ENCODE data around the gene SYTL1.

Gene SYTL1

GRCh38 chr1:27322569-27323240 is 19.1 kb upstream of the SYTL1 start:
- Histone ChIP-seq H3K27ac (replicated peaks) (peak overlapping the region; percentile 90), H3K27me3 (ENCODE audit: insufficient read depth, poor library complexity, severe bottlenecking) (no peaks in the 10 kb centered on the region), H3K4me3 (replicated peaks; ENCODE audit: insufficient read depth, low read length) (peak overlapping the region; percentile 85)
- DNase-seq (ENCODE audit: low read depth in 1 of 2, low spot score in 1 of 2) = peak in 1 of 2 experiments; percentile 10
- TF ChIP-seq, protein P1, sequence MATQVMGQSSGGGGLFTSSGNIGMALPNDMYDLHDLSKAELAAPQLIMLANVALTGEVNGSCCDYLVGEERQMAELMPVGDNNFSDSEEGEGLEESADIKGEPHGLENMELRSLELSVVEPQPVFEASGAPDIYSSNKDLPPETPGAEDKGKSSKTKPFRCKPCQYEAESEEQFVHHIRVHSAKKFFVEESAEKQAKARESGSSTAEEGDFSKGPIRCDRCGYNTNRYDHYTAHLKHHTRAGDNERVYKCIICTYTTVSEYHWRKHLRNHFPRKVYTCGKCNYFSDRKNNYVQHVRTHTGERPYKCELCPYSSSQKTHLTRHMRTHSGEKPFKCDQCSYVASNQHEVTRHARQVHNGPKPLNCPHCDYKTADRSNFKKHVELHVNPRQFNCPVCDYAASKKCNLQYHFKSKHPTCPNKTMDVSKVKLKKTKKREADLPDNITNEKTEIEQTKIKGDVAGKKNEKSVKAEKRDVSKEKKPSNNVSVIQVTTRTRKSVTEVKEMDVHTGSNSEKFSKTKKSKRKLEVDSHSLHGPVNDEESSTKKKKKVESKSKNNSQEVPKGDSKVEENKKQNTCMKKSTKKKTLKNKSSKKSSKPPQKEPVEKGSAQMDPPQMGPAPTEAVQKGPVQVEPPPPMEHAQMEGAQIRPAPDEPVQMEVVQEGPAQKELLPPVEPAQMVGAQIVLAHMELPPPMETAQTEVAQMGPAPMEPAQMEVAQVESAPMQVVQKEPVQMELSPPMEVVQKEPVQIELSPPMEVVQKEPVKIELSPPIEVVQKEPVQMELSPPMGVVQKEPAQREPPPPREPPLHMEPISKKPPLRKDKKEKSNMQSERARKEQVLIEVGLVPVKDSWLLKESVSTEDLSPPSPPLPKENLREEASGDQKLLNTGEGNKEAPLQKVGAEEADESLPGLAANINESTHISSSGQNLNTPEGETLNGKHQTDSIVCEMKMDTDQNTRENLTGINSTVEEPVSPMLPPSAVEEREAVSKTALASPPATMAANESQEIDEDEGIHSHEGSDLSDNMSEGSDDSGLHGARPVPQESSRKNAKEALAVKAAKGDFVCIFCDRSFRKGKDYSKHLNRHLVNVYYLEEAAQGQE (IDR thresholded peaks at IDR 0.05; ENCODE audit: insufficient replicate concordance, low read depth) = no peak
- TF ChIP-seq CTCF (IDR thresholded peaks at IDR 0.05; ENCODE audit: insufficient read depth, low read length) (no peak), GABPA (IDR thresholded peaks at IDR 0.05; ENCODE audit: low read depth) (no peak), SPI1 (IDR thresholded peaks at IDR 0.05; ENCODE audit: borderline replicate concordance, low read depth) (no peak), POLR2AphosphoS5 (IDR thresholded peaks at IDR 0.05; ENCODE audit: low read depth) (no peak)

DNA sequence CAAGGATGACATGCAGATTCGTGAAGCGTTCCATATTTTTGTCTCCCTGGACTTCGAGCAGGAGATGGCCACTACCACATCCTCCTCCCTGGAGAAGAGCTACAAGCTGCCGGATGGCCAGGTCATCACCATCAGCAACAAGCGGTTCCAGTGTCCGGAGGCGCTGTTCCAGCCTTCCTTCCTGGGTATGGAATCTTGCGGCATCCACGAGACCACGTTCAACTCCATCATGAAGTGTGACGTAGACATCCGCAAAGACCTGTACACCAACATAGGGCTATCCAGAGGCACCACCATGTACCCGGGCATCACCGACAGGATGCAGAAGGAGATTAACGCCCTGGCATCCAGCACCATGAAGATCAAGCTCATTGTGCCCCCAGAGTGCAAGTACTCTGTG is 16.5 kb upstream of the SYTL1 start:
- Histone ChIP-seq H3K4me3 (replicated peaks; ENCODE audit: insufficient read depth, low read length) (no peak overlapping the region), H3K27me3 (ENCODE audit: insufficient read depth, poor library complexity, severe bottlenecking) (no peaks in the 10 kb centered on the region), H3K27ac (replicated peaks) (no peak overlapping the region)
- no peak for DNase-seq (ENCODE audit: low read depth in 1 of 2, low spot score in 1 of 2)
- TF ChIP-seq, protein P1 (IDR thresholded peaks at IDR 0.05; ENCODE audit: insufficient replicate concordance, low read depth) = no peak
- TF ChIP-seq GABPA (IDR thresholded peaks at IDR 0.05; ENCODE audit: low read depth) = no peak
- no peak for TF ChIP-seq CTCF (IDR thresholded peaks at IDR 0.05; ENCODE audit: insufficient read depth, low read length)
- TF ChIP-seq POLR2AphosphoS5 (IDR thresholded peaks at IDR 0.05; ENCODE audit: low read depth) = no peak
- no peak for TF ChIP-seq SPI1 (IDR thresholded peaks at IDR 0.05; ENCODE audit: borderline replicate concordance, low read depth)

DNA sequence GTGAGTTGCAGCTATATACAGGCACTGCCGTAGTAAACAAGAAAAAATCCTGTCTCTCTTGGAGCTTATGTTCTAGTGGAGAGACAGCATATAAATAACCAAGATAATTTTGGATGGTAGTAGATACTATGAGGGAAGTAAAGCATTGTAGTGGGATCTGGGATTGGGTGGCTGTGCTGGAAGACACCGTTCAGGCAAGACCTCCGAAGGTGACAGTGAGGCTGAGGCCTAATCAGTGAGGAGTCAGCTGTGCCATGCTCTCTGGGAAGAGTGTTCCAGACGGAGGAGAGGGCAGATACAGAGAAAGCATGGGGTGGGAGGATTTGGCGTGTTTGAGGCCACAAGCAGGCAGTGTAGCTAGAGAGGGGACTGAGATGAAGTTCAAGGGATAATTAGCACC is 13.9 kb upstream of the SYTL1 start:
- no peak for DNase-seq (ENCODE audit: low read depth in 1 of 2, low spot score in 1 of 2)
- TF ChIP-seq CTCF (IDR thresholded peaks at IDR 0.05; ENCODE audit: insufficient read depth, low read length) (no peak), SPI1 (IDR thresholded peaks at IDR 0.05; ENCODE audit: borderline replicate concordance, low read depth) (no peak)
- no peak overlapping the region for H3K4me3 ChIP-seq (replicated peaks; ENCODE audit: insufficient read depth, low read length)
- H3K27ac ChIP-seq (replicated peaks) = no peak overlapping the region
- no peaks in the 10 kb centered on the region for H3K27me3 ChIP-seq (ENCODE audit: insufficient read depth, poor library complexity, severe bottlenecking)

DNA sequence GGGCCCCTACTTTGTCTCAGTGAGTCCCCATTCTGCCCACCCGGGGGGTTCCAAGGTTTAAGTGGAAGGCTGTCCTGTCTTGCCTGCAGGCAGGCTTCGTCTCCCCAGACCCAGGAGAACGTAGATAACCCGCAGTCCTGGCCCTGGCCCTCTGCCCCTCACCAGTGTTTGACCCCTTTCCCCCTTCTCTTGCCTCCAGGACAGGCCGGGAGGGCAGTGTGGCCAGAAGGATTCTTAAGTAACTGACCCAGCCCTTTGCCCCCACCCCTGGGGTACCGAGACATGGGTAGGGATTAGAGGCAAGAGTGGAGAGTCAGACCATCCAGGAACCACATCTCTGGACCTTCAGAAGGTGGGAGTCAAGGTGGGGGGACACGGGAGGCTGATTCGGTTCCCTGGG is 11.0 kb upstream of the SYTL1 start:
- Histone ChIP-seq H3K4me3 (replicated peaks; ENCODE audit: insufficient read depth, low read length) (no peak overlapping the region), H3K27ac (replicated peaks) (no peak overlapping the region), H3K27me3 (ENCODE audit: insufficient read depth, poor library complexity, severe bottlenecking) (no peaks in the 10 kb centered on the region)
- no peak for DNase-seq (ENCODE audit: low read depth in 1 of 2, low spot score in 1 of 2)
- TF ChIP-seq POLR2AphosphoS5 (IDR thresholded peaks at IDR 0.05; ENCODE audit: low read depth) (no peak), SPI1 (IDR thresholded peaks at IDR 0.05; ENCODE audit: borderline replicate concordance, low read depth) (no peak), CTCF (IDR thresholded peaks at IDR 0.05; ENCODE audit: insufficient read depth, low read length) (no peak), GABPA (IDR thresholded peaks at IDR 0.05; ENCODE audit: low read depth) (no peak)
- TF ChIP-seq, protein P1 (IDR thresholded peaks at IDR 0.05; ENCODE audit: insufficient replicate concordance, low read depth) = no peak

Measured in HL-60 (cell line).